H1 (cell line): Measurements from ENCODE around the gene NUP133. TPM values are rescaled to one million over a fixed set of nuclear protein-coding genes. Genes with fewer than 3 reads are reported as not detected.

Experiments
- RXRA ChIP-seq: IDR thresholded peaks from 2 replicates; pipeline ENCODE4 v1.6.1; 2011; ENCODE audit warnings: low read depth, mild to moderate bottlenecking, low read length, moderate library complexity; ENCODE audit not compliant: insufficient read depth
- polyA plus RNA-seq, 7 experiments: library from polyadenylated mRNA; depleted of rRNA in 3 of 7; stranded (reverse) in 5 of 7; unstranded in 2 of 7; fragments of >200 nt in 5 of 7; fragments of 200-250 nt in 2 of 7; gene quantifications; 1 replicate in 5 of 7; 2 replicates in 1 of 7; 4 replicates in 1 of 7; pipeline versions ENCODE4 v1.2.1 to v1.2.3, GENCODE V29; 2011 to 2013; ENCODE audit warnings: missing spikeins in 2 of 7, mixed read lengths in 2 of 7
- total RNA-seq: library from RNA; stranded (reverse); fragmentation: NEBNext Ultra II Directional; extraction: Animal tissue kit (Norgen Biotek cat#: 25700); gene quantifications from 2 replicates; pipeline ENCODE4 v1.2.1, GENCODE V29; 2021

The NUP133 gene
- total and polyA plus RNA-seq, 2 of the 8 experiments (the other 6 are each of a cell fraction or from before 2014, with no cell fraction given): 20.6 to 72.1 TPM

DNA sequence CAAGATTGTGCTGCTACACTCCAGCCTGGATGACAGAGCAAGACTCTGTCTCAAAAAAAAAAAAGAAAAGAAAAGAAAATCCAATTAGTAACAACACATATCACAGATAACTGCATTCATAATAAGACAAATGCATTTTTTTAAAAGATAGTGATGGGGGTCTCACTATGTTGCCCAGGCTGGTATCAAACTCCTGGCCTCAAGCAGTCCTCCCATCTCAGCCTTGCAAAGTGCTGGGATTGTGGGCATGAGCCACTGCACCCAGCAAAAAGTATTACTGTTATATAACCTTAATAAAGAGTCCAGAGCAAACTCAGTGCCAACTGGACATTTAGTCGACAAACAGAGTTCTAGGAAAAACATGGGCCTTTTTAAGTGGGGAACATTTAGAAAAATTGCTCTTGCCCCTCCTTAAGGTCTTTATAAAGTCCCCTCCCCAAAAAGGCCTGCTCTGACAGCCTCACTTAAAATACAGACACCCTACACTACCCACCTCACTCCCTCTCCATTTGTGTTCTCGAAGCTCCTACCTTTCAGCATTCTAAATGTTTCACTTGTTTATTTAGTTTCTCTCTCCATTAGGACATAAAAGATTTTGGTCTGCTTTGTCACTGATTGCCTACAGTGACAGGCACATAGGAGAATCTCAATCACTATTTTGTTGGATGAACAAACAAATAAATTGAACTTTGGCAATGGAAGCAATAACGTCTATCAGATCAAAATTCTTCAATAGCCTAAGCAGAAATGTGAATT lies 42.8 kb upstream of the NUP133 start (continued):
- TF ChIP-seq RXRA: no peak
